ENCODE measurements around the gene PTGES3. TPM values are rescaled to one million over a fixed set of nuclear protein-coding genes. Genes with fewer than 3 reads are reported as not detected.

Gene PTGES3
- total and polyA plus RNA-seq, 10 of the 15 experiments (the other 5 are each of a cell fraction or from before 2014, with no cell fraction given): 117 to 520 (median 175) TPM

DNA sequence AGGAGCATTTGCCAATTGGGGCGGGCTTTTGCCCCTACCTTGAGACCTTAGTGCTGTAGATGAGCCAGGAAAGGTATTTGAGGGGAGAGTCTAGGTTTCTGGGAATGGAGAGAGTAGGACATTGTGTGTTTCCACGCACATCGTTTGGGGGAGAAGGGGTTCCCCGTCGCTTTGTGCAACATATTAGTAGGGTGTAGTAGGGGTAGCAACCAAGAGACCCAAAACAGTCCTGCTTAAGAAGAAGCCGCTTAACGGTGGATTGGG, 694 bp upstream of the PTGES3 start:
- H3K27ac ChIP-seq (ENCODE audit: control insufficient read depth, insufficient read depth): peak overlapping the region; percentile 98
- DNase-seq (ENCODE audit: low read depth, low spot score): no peak
- in situ Hi-C loops (cut with MboI) (no loop called here), intact Hi-C loops (cut with micrococcal nuclease; ENCODE audit: unreplicated experiment) (loop anchor here (1.0 to 5.0 kb wide), 6 partner anchors 37 to 571 kb away; partner anchors contain the start of genes NAB2, NACA, PRIM1 and RPL41)
- BruUV-seq (replicated peaks): TSS peak; percentile 98
- 0% methylated on average over 7 of the region's 7 CpGs for WGBS (ENCODE audit: insufficient coverage, insufficient replicate concordance, low lambda C conversion rate, missing lambda C conversion rate)
- SMC1A ChIA-PET (ENCODE audit: uncharacterized antibody, unreplicated experiment): interaction anchor here (0.6 to 2.9 kb wide), 11 partner anchors 11 to 70 kb away, joined by 3 to 18 read pairs (median 5); partner anchors contain the start of gene NACA
- ATAC-seq: no peak
- H3K4me3 ChIP-seq: peak overlapping the region; percentile 83
- H3K36me3 ChIP-seq (ENCODE audit: control insufficient read depth in 2 of 2, insufficient read depth in 2 of 2, low read length in 1 of 2): no peaks in the 10 kb centered on the region
- no peaks in the 10 kb centered on the region for H3K9me3 ChIP-seq (replicated peaks; ENCODE audit: control insufficient read depth, insufficient read depth, low read length)
- peak overlapping the region; percentile 97 for H3K9ac ChIP-seq (ENCODE audit: control insufficient read depth, insufficient read depth, low read length)
- peak overlapping the region; percentile 87 for H3K4me2 ChIP-seq (ENCODE audit: control insufficient read depth, insufficient read depth)
- H3K4me1 ChIP-seq (ENCODE audit: control insufficient read depth, insufficient read depth, low read length): no peaks in the 10 kb centered on the region
- FAIRE-seq: no peak
- peak overlapping the region; percentile 81 for H2AFZ ChIP-seq (ENCODE audit: control insufficient read depth, low read depth, low read length)
- H3K79me2 ChIP-seq (ENCODE audit: control insufficient read depth, insufficient read depth, low read length): peaks cover 49% of the 10 kb centered on the region
- no peaks in the 10 kb centered on the region for H4K20me1 ChIP-seq (ENCODE audit: control insufficient read depth, insufficient read depth)
- POLR2A ChIA-PET: interaction anchor here (0.5 to 8.8 kb wide), 15 partner anchors 28 to 342 kb away, joined by 3 to 155 read pairs (median 6); partner anchors contain the start of genes ATP5F1B, BAZ2A, NACA and PRIM1
- CTCF ChIA-PET: interaction anchor here (0.8 to 1.5 kb wide), 6 partner anchors 9 to 485 kb away, joined by 3 to 6 read pairs (median 3); no protein-coding TSS in a partner anchor
- no peaks in the 10 kb centered on the region for H3K27me3 ChIP-seq (replicated peaks in 1 of 2; ENCODE audit: control insufficient read depth in 2 of 2, insufficient read depth in 2 of 2, low read length in 1 of 2)
- RAD21 ChIA-PET (ENCODE audit: unreplicated experiment): interaction anchor here (0.6 to 9.0 kb wide), 8 partner anchors 30 to 423 kb away, joined by 3 to 176 read pairs (median 4); partner anchors contain the start of genes ATP5F1B, BAZ2A and NACA
- TF ChIP-seq, protein P1, sequence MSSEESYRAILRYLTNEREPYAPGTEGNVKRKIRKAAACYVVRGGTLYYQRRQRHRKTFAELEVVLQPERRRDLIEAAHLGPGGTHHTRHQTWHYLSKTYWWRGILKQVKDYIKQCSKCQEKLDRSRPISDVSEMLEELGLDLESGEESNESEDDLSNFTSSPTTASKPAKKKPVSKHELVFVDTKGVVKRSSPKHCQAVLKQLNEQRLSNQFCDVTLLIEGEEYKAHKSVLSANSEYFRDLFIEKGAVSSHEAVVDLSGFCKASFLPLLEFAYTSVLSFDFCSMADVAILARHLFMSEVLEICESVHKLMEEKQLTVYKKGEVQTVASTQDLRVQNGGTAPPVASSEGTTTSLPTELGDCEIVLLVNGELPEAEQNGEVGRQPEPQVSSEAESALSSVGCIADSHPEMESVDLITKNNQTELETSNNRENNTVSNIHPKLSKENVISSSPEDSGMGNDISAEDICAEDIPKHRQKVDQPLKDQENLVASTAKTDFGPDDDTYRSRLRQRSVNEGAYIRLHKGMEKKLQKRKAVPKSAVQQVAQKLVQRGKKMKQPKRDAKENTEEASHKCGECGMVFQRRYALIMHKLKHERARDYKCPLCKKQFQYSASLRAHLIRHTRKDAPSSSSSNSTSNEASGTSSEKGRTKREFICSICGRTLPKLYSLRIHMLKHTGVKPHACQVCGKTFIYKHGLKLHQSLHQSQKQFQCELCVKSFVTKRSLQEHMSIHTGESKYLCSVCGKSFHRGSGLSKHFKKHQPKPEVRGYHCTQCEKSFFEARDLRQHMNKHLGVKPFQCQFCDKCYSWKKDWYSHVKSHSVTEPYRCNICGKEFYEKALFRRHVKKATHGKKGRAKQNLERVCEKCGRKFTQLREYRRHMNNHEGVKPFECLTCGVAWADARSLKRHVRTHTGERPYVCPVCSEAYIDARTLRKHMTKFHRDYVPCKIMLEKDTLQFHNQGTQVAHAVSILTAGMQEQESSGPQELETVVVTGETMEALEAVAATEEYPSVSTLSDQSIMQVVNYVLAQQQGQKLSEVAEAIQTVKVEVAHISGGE (CRISPR knock-in tag; IDR thresholded peaks at IDR 0.05): no peak
- TF ChIP-seq NFIC (IDR thresholded peaks at IDR 0.05; ENCODE audit: low read depth, low read length): 0 out of 2 replicates have a peak, but pooled peaks have one; percentile 12
- no peak for TF ChIP-seq NRF1 (conservative IDR thresholded peaks at IDR 0.05; ENCODE audit: low read depth, low read length)
- TF ChIP-seq SKIL (IDR thresholded peaks at IDR 0.05; ENCODE audit: low read depth, poor library complexity, severe bottlenecking): peak; percentile 2
- no peak for TF ChIP-seq DPF2 (IDR thresholded peaks at IDR 0.05)
- TF ChIP-seq SMAD5 (IDR thresholded peaks at IDR 0.05; ENCODE audit: low read depth): no peak; the same call in 1 of the 2 replicates
- no peak for TF ChIP-seq HDGF (IDR thresholded peaks at IDR 0.05)
- TF ChIP-seq IKZF1 (conservative IDR thresholded peaks at IDR 0.05): no peak
- TF ChIP-seq, protein P2, sequence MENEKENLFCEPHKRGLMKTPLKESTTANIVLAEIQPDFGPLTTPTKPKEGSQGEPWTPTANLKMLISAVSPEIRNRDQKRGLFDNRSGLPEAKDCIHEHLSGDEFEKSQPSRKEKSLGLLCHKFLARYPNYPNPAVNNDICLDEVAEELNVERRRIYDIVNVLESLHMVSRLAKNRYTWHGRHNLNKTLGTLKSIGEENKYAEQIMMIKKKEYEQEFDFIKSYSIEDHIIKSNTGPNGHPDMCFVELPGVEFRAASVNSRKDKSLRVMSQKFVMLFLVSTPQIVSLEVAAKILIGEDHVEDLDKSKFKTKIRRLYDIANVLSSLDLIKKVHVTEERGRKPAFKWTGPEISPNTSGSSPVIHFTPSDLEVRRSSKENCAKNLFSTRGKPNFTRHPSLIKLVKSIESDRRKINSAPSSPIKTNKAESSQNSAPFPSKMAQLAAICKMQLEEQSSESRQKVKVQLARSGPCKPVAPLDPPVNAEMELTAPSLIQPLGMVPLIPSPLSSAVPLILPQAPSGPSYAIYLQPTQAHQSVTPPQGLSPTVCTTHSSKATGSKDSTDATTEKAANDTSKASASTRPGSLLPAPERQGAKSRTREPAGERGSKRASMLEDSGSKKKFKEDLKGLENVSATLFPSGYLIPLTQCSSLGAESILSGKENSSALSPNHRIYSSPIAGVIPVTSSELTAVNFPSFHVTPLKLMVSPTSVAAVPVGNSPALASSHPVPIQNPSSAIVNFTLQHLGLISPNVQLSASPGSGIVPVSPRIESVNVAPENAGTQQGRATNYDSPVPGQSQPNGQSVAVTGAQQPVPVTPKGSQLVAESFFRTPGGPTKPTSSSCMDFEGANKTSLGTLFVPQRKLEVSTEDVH (IDR thresholded peaks at IDR 0.05; ENCODE audit: low read depth, partially characterized antibody): no peak
- TF ChIP-seq SMAD1 (IDR thresholded peaks at IDR 0.05; ENCODE audit: low read depth, partially characterized antibody): no peak
- TF ChIP-seq IKZF2 (IDR thresholded peaks at IDR 0.05): 0 out of 4 replicates have a peak, but pooled peaks of 1 of the 2 experiments have one; percentile 10
- no peak for TF ChIP-seq CBFB (IDR thresholded peaks at IDR 0.05; ENCODE audit: low read depth)
